ENCODE results near the gene RALY. TPM values are rescaled to one million over a fixed set of nuclear protein-coding genes. Genes with fewer than 3 reads are reported as not detected.

RALY gene
- total and polyA plus RNA-seq, 2 donors: 53.9 to 150 TPM

DNA sequence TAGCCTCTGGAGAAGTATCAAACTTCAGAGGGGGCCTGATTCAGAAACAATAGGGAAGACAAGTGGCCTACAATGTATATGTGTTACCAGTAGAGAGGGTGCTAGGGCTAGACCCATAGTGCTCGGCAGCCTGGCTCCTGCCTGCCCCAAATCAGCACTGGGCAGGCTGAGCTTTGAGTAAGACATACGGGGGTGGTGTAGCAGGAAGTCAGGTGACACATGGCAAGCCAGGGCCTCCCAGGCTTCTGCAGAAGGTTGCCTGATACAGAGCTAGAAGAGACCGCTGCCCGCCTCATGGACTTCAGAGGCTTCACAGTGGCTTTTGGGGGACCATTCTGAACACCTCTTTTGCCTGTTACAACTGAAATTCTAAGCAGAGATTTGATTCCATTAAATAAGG is 43.4 kb downstream of the RALY start:
- H3K27ac ChIP-seq (ENCODE audit: low read depth): no peak overlapping the region
- peaks cover 2% of the 10 kb centered on the region for H3K36me3 ChIP-seq (ENCODE audit: insufficient read depth)
- 73% methylated on average over 4 of the region's 4 CpGs for WGBS
- DNase-seq (ENCODE audit: extremely low spot score): no peak
- H3K4me1 ChIP-seq (ENCODE audit: insufficient read depth): no peaks in the 10 kb centered on the region
- H3K4me3 ChIP-seq (ENCODE audit: low read depth, low read length): no peak overlapping the region

DNA sequence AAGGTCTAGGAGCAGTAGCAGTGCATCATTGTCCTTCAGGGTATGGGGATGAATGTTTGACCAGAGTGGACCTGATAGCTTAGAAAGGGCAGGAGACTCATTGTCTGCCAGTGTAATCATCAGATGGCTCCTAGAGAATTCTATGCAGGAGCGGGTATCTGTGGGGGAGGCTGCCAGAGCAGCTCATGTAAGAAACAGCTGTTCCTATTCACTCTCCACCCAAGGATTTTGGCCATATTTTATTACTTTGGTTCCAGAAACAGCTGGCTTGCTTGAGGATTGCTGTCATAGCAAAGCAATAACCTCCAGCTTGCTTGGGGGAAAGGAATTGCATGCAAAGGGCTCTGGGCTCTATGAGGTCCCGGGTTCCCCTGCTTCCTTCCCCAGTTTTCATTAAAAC is 44.1 kb downstream of the RALY start:
- Histone ChIP-seq H3K27ac (ENCODE audit: low read depth) (no peak overlapping the region), H3K4me3 (ENCODE audit: low read depth, low read length) (no peak overlapping the region), H3K36me3 (ENCODE audit: insufficient read depth) (peaks cover 2% of the 10 kb centered on the region), H3K4me1 (ENCODE audit: insufficient read depth) (no peaks in the 10 kb centered on the region)
- WGBS: 34% methylated on average over 2 of the region's 2 CpGs
- peak; percentile 74 for DNase-seq (ENCODE audit: extremely low spot score)

DNA sequence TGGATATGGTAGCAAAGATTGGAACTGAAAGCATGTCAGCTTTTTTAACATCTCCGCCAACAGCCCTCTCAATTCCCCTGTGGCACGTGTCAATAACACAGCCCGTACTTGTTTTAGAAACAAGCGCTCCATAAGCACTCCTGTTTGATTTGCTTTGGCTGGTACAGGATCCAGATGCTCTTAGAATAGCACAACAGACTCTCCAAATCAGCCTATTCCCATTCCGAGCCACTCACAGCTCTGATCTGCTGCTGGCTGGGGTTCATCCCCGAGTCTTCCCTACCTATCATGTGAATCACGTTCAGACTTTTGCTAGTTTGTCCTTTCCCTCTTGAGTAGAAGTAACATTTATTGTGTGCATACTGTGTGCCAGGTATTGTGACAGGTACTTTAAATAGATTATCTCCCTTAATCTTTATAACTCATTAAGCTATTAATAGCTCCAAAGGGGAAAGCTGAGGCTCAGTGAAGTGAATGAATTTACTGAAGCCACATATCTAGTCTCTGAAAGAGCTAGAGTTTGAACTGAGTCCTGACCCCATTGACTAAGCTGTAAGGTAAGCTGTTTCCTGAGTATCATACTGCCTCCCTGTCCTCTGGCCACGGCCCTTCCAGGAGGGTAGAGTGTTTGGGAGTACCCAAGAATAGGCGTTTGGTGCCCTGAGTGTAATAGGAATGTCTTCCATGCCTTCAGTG is 46.7 kb downstream of the RALY start:
- H3K4me3 ChIP-seq (ENCODE audit: low read depth, low read length): no peak overlapping the region
- H3K4me1 ChIP-seq (ENCODE audit: insufficient read depth): peaks cover 2% of the 10 kb centered on the region
- WGBS: 55% methylated on average over 9 of the region's 9 CpGs

GRCh38 chr20:34041226-34041625 is 47.5 kb downstream of the RALY start:
- H3K27ac ChIP-seq (ENCODE audit: low read depth): no peak overlapping the region
- 66% methylated on average over 4 of the region's 4 CpGs for WGBS
- peaks cover 2% of the 10 kb centered on the region for H3K4me1 ChIP-seq (ENCODE audit: insufficient read depth)
- H3K36me3 ChIP-seq (ENCODE audit: insufficient read depth): no peaks in the 10 kb centered on the region
- no peak overlapping the region for H3K4me3 ChIP-seq (ENCODE audit: low read depth, low read length)
- DNase-seq (ENCODE audit: extremely low spot score): no peak

More for the DNA sequence above, 46.7 kb downstream of the RALY start:
- DNase-seq (ENCODE audit: extremely low spot score): no peak
- H3K27ac ChIP-seq (ENCODE audit: low read depth): no peak overlapping the region
- H3K36me3 ChIP-seq (ENCODE audit: insufficient read depth): peaks cover 1% of the 10 kb centered on the region

DNA sequence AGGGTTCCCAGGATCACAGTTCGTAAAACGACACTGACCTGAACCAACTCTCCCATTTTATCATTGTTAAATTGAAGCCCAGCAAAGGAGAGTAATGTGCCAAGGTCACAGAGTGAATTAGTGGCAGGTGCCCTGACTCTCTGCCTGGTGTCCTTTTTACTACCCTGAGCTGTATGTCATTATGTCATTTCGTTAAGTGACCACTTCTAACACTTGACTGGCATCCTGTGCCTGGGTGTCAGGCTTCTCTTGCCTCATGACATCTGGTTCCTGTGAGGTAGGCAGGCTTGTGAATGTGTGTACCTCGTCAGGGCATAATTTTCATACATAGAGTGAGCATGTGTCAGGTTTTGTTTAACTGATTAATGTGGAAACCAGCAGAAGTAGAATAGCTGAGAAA is 48.6 kb downstream of the RALY start:
- DNase-seq (ENCODE audit: extremely low spot score): no peak
- no peaks in the 10 kb centered on the region for H3K36me3 ChIP-seq (ENCODE audit: insufficient read depth)
- H3K27ac ChIP-seq (ENCODE audit: low read depth): no peak overlapping the region
- WGBS: 86% methylated on average over 4 of the region's 4 CpGs
- peaks cover 2% of the 10 kb centered on the region for H3K4me1 ChIP-seq (ENCODE audit: insufficient read depth)
- no peak overlapping the region for H3K4me3 ChIP-seq (ENCODE audit: low read depth, low read length)

DNA sequence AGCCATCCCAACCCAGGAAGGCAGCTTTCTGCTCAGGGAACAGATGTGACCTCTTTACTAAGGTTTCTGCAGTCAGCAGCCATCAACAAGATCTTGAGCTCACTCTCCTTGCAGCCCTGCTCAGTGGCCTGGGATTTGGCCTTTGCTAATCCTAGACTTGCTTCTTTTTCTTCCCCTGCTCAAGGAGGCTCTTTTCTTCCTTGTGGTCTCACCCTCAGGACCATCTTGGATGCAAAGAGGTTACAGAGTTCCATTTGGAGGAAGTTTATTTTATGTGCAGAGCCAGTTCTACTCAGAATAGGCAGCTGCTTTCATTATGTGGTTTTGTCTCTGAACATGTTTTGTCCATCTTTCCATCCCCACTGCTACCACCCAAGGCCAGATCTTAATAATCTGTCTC is 49.3 kb downstream of the RALY start:
- Histone ChIP-seq H3K4me3 (ENCODE audit: low read depth, low read length) (no peak overlapping the region), H3K36me3 (ENCODE audit: insufficient read depth) (no peaks in the 10 kb centered on the region), H3K27ac (ENCODE audit: low read depth) (no peak overlapping the region), H3K4me1 (ENCODE audit: insufficient read depth) (peaks cover 2% of the 10 kb centered on the region)
- no peak for DNase-seq (ENCODE audit: extremely low spot score)

GRCh38 chr20:34045294-34045693 is 51.6 kb downstream of the RALY start:
- H3K27ac ChIP-seq (ENCODE audit: low read depth): no peak overlapping the region
- WGBS: 1% methylated on average over 2 of the region's 2 CpGs
- no peak for DNase-seq (ENCODE audit: extremely low spot score)
- peaks cover 2% of the 10 kb centered on the region for H3K4me1 ChIP-seq (ENCODE audit: insufficient read depth)
- no peak overlapping the region for H3K4me3 ChIP-seq (ENCODE audit: low read depth, low read length)
- H3K36me3 ChIP-seq (ENCODE audit: insufficient read depth): no peaks in the 10 kb centered on the region

GRCh38 chr20:34045930-34046725 is 52.4 kb downstream of the RALY start:
- Histone ChIP-seq H3K4me1 (ENCODE audit: insufficient read depth) (peaks cover 2% of the 10 kb centered on the region), H3K36me3 (ENCODE audit: insufficient read depth) (no peaks in the 10 kb centered on the region), H3K4me3 (ENCODE audit: low read depth, low read length) (no peak overlapping the region), H3K27ac (ENCODE audit: low read depth) (no peak overlapping the region)
- 91% methylated on average over 5 of the region's 5 CpGs for WGBS
- no peak for DNase-seq (ENCODE audit: extremely low spot score)

GRCh38 chr20:34047010-34047687 is 53.4 kb downstream of the RALY start:
- peaks cover 2% of the 10 kb centered on the region for H3K4me1 ChIP-seq (ENCODE audit: insufficient read depth)
- WGBS: 97% methylated on average over 7 of the region's 7 CpGs
- H3K4me3 ChIP-seq (ENCODE audit: low read depth, low read length): no peak overlapping the region
- H3K27ac ChIP-seq (ENCODE audit: low read depth): no peak overlapping the region
- H3K36me3 ChIP-seq (ENCODE audit: insufficient read depth): no peaks in the 10 kb centered on the region
- no peak for DNase-seq (ENCODE audit: extremely low spot score)

GRCh38 chr20:34047917-34048316 is 54.2 kb downstream of the RALY start:
- Histone ChIP-seq H3K27ac (ENCODE audit: low read depth) (no peak overlapping the region), H3K36me3 (ENCODE audit: insufficient read depth) (no peaks in the 10 kb centered on the region), H3K4me1 (ENCODE audit: insufficient read depth) (peaks cover 4% of the 10 kb centered on the region), H3K4me3 (ENCODE audit: low read depth, low read length) (no peak overlapping the region)
- DNase-seq (ENCODE audit: extremely low spot score): no peak
- 65% methylated on average over 4 of the region's 4 CpGs for WGBS

- H3K36me3 ChIP-seq (ENCODE audit: insufficient read depth): no peaks in the 10 kb centered on the region
- DNase-seq (ENCODE audit: extremely low spot score): no peak
- H3K27ac ChIP-seq (ENCODE audit: low read depth): no peak overlapping the region
- 96% methylated on average over 1 of the region's 1 CpG for WGBS
- H3K4me3 ChIP-seq (ENCODE audit: low read depth, low read length): no peak overlapping the region
- H3K4me1 ChIP-seq (ENCODE audit: insufficient read depth): peaks cover 2% of the 10 kb centered on the region
Measured at GRCh38 chr20:34049389-34049788, 55.7 kb downstream of the RALY start.

DNA sequence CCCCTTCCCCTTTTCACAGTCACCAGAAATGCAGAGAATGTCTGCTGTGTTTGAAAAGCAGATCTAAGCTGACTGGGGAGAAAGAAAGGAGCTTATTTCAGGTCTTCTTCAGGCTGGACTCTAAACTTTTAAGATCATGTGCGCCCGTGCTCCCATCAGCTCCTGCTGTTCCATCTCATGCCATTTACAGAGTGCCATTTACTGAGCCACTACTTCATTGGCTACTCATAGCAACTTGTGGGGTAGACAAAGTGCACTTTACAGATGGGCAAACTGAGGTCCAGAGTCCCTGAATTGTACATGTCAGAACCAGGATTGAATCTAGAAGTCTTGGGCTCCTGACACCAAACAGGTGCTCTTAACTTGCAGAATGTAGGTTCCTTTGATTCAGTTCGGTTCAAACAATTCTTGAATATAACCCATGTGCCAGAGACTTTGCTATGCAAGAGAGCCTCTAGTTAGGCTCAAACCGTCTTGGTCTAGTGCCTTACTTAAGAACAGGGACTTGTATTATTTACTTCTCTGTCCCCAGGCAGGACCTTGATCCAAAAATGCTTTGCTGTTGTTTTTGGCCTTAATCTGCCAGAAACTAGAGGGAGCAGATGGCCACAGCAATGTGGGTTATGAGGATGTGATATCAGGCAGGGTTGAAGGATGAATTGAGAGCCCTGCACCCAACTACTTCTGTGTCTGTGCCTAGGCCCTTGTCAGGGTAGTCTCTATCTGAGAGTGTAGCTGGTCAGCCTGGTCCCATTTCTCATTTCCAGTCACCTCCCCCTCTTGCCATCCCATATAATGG is 56.4 kb downstream of the RALY start:
- H3K4me3 ChIP-seq (ENCODE audit: low read depth, low read length): no peak overlapping the region
- DNase-seq (ENCODE audit: extremely low spot score): no peak
- WGBS: 77% methylated on average over 4 of the region's 4 CpGs
- H3K36me3 ChIP-seq (ENCODE audit: insufficient read depth): no peaks in the 10 kb centered on the region
- no peak overlapping the region for H3K27ac ChIP-seq (ENCODE audit: low read depth)
- peaks cover 2% of the 10 kb centered on the region for H3K4me1 ChIP-seq (ENCODE audit: insufficient read depth)

- Histone ChIP-seq H3K4me1 (ENCODE audit: insufficient read depth) (peaks cover 2% of the 10 kb centered on the region), H3K36me3 (ENCODE audit: insufficient read depth) (no peaks in the 10 kb centered on the region), H3K4me3 (ENCODE audit: low read depth, low read length) (no peak overlapping the region), H3K27ac (ENCODE audit: low read depth) (no peak overlapping the region)
- WGBS: 51% methylated on average over 2 of the region's 2 CpGs
- DNase-seq (ENCODE audit: extremely low spot score): no peak
Measured at GRCh38 chr20:34052414-34052813, 58.7 kb downstream of the RALY start.

Data from urinary bladder (tissue), 4 donors.